ENCODE data around the gene ADISSP.

GRCh38 chr20:3733119-3733995 lies 34.2 kb downstream of the ADISSP start:
- TF ChIP-seq CTCF (IDR thresholded peaks at IDR 0.05) = no peak
- no peak for TF ChIP-seq POLR2A (IDR thresholded peaks at IDR 0.05)
- TF ChIP-seq POLR2AphosphoS5 (IDR thresholded peaks at IDR 0.05) = no peak
- no peak for TF ChIP-seq EP300 (IDR thresholded peaks at IDR 0.05)

Data from gastroesophageal sphincter (tissue), 3 donors.